Endothelial cell of umbilical vein (primary cell): ENCODE data around the gene TUBA4A. TPM values are rescaled to one million over a fixed set of nuclear protein-coding genes. Genes with fewer than 3 reads are reported as not detected.

Source experiments
- BruUV-seq: library from RNA; stranded (reverse); fragments of 400-500 nt; replicated peaks from 2 replicates; lab custom pipeline; 2021; lab: Mats Ljungman, UMichigan
- CTCF ChIA-PET: fragments of 300-600, 350-600 bp; sonication (Branson Sonifier 250); formaldehyde crosslinking; loops from one replicate; lab custom pipeline; 2021; ENCODE audit warnings: antibody characterized with exemption, inconsistent platforms; lab: Charles Lee
- POLR2A ChIA-PET: fragments of 300-600, 350-600 bp; sonication (Branson Sonifier 250); formaldehyde crosslinking; loops from one replicate; lab custom pipeline; 2021; ENCODE audit warnings: antibody characterized with exemption, inconsistent platforms; lab: Charles Lee
- DNase-seq: peaks from one replicate; pipeline ENCODE4 v3.0.0-alpha.2; 2011; ENCODE audit warnings: low read depth, low spot score
- FAIRE-seq: peaks from 2 replicates; lab custom pipeline; 2011; peaks lifted over from hg19 to GRCh38; lab: Jason Lieb, UNC
- H2AFZ ChIP-seq: 2 replicates; pipeline ENCODE4 v1.6.0; 2012; ENCODE audit warnings: low read depth, low read length, control low read depth, inconsistent platforms
- H3K27ac ChIP-seq: 2 replicates; pipeline ENCODE4 v1.5.1; 2011; ENCODE audit warnings: low read depth, mild to moderate bottlenecking, control low read depth, low read length, moderate library complexity; ENCODE audit not compliant: insufficient read depth
- H3K27me3 ChIP-seq, 2 experiments: 2 replicates each; pipeline versions ENCODE4 v1.6.0 to v1.6.1; 2011; ENCODE audit warnings: low read length in 2 of 2, mixed read lengths in 1 of 2; ENCODE audit not compliant: control insufficient read depth in 2 of 2, insufficient read depth in 2 of 2
- H3K36me3 ChIP-seq, 2 experiments: 2 replicates in 1 of 2; 3 replicates in 1 of 2; pipeline ENCODE4 v1.5.1; 2011; ENCODE audit warnings: low read length in 2 of 2, mild to moderate bottlenecking in 1 of 2, moderate library complexity in 1 of 2; ENCODE audit not compliant: control insufficient read depth in 2 of 2, insufficient read depth in 2 of 2; ENCODE audit errors: extremely low read depth in 1 of 2
- H3K4me1 ChIP-seq: 3 replicates; pipeline ENCODE4 v1.5.1; 2011; ENCODE audit warnings: mild to moderate bottlenecking, low read length; ENCODE audit not compliant: control insufficient read depth, insufficient read depth; ENCODE audit errors: extremely low read depth
- H3K4me2 ChIP-seq: 2 replicates; pipeline ENCODE4 v1.6.1; 2011; ENCODE audit warnings: low read length, control low read depth, mixed read lengths; ENCODE audit not compliant: insufficient read depth
- H3K4me3 ChIP-seq, 3 experiments: fragments of 200-600 bp in 1 of 3; sonication (generic), shearing (Covaris generic) in 1 of 3; replicated peaks in 1 of 3; 2 replicates each; pipeline ENCODE4 v1.5.1; 2011 to 2016; ENCODE audit warnings: control low read depth in 3 of 3, low read length in 3 of 3, mild to moderate bottlenecking in 2 of 3, inconsistent platforms in 1 of 3, low read depth in 1 of 3, moderate library complexity in 1 of 3; ENCODE audit not compliant: insufficient read depth in 1 of 3
- H3K79me2 ChIP-seq: 2 replicates; pipeline ENCODE4 v1.6.0; 2012; ENCODE audit warnings: low read length, inconsistent platforms; ENCODE audit not compliant: control insufficient read depth, insufficient read depth
- H3K9ac ChIP-seq: replicated peaks from 2 replicates; pipeline ENCODE3; 2011; ENCODE audit warnings: low read length, control low read depth; ENCODE audit not compliant: insufficient read depth; ENCODE audit errors: extremely low read depth
- H3K9me1 ChIP-seq: replicated peaks from 3 replicates; pipeline ENCODE4 v1.6.0; 2011; ENCODE audit warnings: mild to moderate bottlenecking, low read length; ENCODE audit not compliant: control insufficient read depth, insufficient read depth; ENCODE audit errors: extremely low read depth
- H3K9me3 ChIP-seq: replicated peaks from 2 replicates; pipeline ENCODE4 v1.5.1; 2012; ENCODE audit warnings: low read length, inconsistent platforms; ENCODE audit not compliant: control insufficient read depth, insufficient read depth
- H4K20me1 ChIP-seq: replicated peaks from 2 replicates; pipeline ENCODE3; 2011; ENCODE audit warnings: mild to moderate bottlenecking, low read length; ENCODE audit not compliant: control insufficient read depth, insufficient read depth; ENCODE audit errors: extremely low read depth
- CTCF ChIP-seq, 2 donors: IDR thresholded peaks; 1 replicate in 1 of 2; 2 replicates in 1 of 2; pipeline ENCODE4 v1.5.1; 2011; ENCODE audit warnings: low read length in 2 of 2, mild to moderate bottlenecking in 2 of 2, moderate library complexity in 2 of 2, control low read depth in 1 of 2, inconsistent platforms in 1 of 2, low read depth in 1 of 2; ENCODE audit not compliant: insufficient read depth in 1 of 2; ENCODE audit errors: extremely low read depth in 1 of 2
- EZH2 ChIP-seq: IDR thresholded peaks from 2 replicates; pipeline ENCODE4 v1.6.1; 2012; ENCODE audit warnings: borderline replicate concordance, low read depth, mild to moderate bottlenecking, moderate library complexity, low read length, inconsistent platforms; ENCODE audit not compliant: severe bottlenecking
- FOS ChIP-seq: IDR thresholded peaks from 2 replicates; pipeline ENCODE4 v1.6.1; 2011; ENCODE audit warnings: mild to moderate bottlenecking, low read length, moderate library complexity, borderline replicate concordance; ENCODE audit not compliant: insufficient read depth
- GATA2 ChIP-seq: IDR thresholded peaks from 2 replicates; pipeline ENCODE4 v1.7.0; 2011; ENCODE audit warnings: low read depth, mild to moderate bottlenecking, moderate library complexity, mixed read lengths, low read length; ENCODE audit not compliant: insufficient read length, insufficient read depth
- JUN ChIP-seq: IDR thresholded peaks from 2 replicates; pipeline ENCODE4 v1.6.1; 2011; ENCODE audit warnings: borderline replicate concordance, low read depth; ENCODE audit not compliant: insufficient read length, insufficient read depth
- MAX ChIP-seq: IDR thresholded peaks from 2 replicates; pipeline ENCODE4 v1.6.1; 2011; ENCODE audit not compliant: insufficient read depth, insufficient read length
- MYC ChIP-seq: IDR thresholded peaks from one replicate; pipeline ENCODE4 v1.6.1; 2011; ENCODE audit warnings: mild to moderate bottlenecking, low read depth, low read length
- POLR2A ChIP-seq: IDR thresholded peaks from 2 replicates; pipeline ENCODE4 v1.6.1; 2012; ENCODE audit warnings: low read depth, mild to moderate bottlenecking, control low read depth, low read length
- POLR2AphosphoS5 ChIP-seq: IDR thresholded peaks from 2 replicates; pipeline ENCODE4 v1.6.1; 2012; ENCODE audit warnings: low read depth, mild to moderate bottlenecking, control low read depth, low read length, moderate library complexity; ENCODE audit not compliant: insufficient read depth
- dilution Hi-C: fragments of 300-500 bp; cut with MboI; formaldehyde crosslinking; loops from one replicate; pipeline ENCODE4 v1.15.0; 2019; ENCODE audit warnings: low sequenced_read_pairs; ENCODE audit not compliant: extremely low pct_ligation_motif_present
- intact Hi-C: fragments of 100-400 bp; cut with micrococcal nuclease; formaldehyde crosslinking; loops from one replicate; pipeline ENCODE4 v1.10.0; 2022
- polyA plus RNA-seq, 4 experiments: library from polyadenylated mRNA; depleted of rRNA in 3 of 4; stranded (reverse) in 3 of 4; unstranded in 1 of 4; fragments of >200 nt; gene quantifications; 2 replicates each; pipeline versions ENCODE4 v1.2.1 to v1.2.3, GENCODE V29; 2011 to 2012; ENCODE audit warnings: missing spikeins in 1 of 4
- total RNA-seq: library from RNA; stranded (reverse); gene quantifications from 2 replicates; pipeline ENCODE4 v1.2.3, GENCODE V29; 2021

Gene TUBA4A
- total and polyA plus RNA-seq, 2 donors (not counting 3 experiments of a cell fraction or from before 2014, with no cell fraction given): 16.5 to 24.8 TPM

GRCh38 chr2:219266232-219266631 lies 12.5 kb upstream of the TUBA4A start:
- Histone ChIP-seq H3K27ac (no peak overlapping the region), H3K79me2 (no peaks in the 10 kb centered on the region), H3K9me3 (no peaks in the 10 kb centered on the region), H3K9ac (no peak overlapping the region), H3K36me3 (no peaks in the 10 kb centered on the region), H4K20me1 (no peaks in the 10 kb centered on the region), H2AFZ (no peak overlapping the region), H3K4me3 (no peak overlapping the region), H3K4me1 (no peaks in the 10 kb centered on the region), H3K9me1 (no peaks in the 10 kb centered on the region), H3K27me3 (peaks cover 13 to 14% of the 10 kb centered on the region in 2 experiments), H3K4me2 (no peak overlapping the region)
- CTCF ChIA-PET: interaction anchor here (1.5 to 2.8 kb wide), 2 partner anchors 12 to 29 kb away, joined by 5 to 8 read pairs; no protein-coding TSS in a partner anchor
- intact Hi-C loops (no loop called here), dilution Hi-C loops (no loop called here)
- FAIRE-seq (no peak), DNase-seq (no peak)
- POLR2A ChIA-PET: no interaction called here
- TF ChIP-seq EZH2 (no peak), GATA2 (no peak), MYC (no peak), MAX (no peak), CTCF (IDR thresholded peaks at IDR 0.05; ENCODE audit: extremely low read depth in 1 of 2, insufficient read depth in 1 of 2, low read depth in 1 of 2, low read length in 2 of 2) (no peak), FOS (no peak), POLR2AphosphoS5 (no peak), JUN (no peak), POLR2A (no peak)
- BruUV-seq: no TSS peak
